ENCODE measurements around the gene RNF180. TPM values are rescaled to one million over a fixed set of nuclear protein-coding genes. Genes with fewer than 3 reads are reported as not detected.
A peak's percentile ranks its signal among the peaks of the same experiment; 100 is the strongest.

RNF180 gene
- total RNA-seq, 1 experiment from 2014 or later, result 7.8 TPM

GRCh38 chr5:64206653-64207052 lies 41.0 kb downstream of the RNF180 start:
- in situ Hi-C loops (cut with HindIII; ENCODE audit: low pct_unique_long_range_greater_than_20kb, low sequenced_read_pairs), result no loop called here
- H3K4me3 ChIP-seq (ENCODE audit: low read depth in 2 of 2, low read length in 2 of 2), result no peak overlapping the region
- no peaks in the 10 kb centered on the region for H3K27me3 ChIP-seq (ENCODE audit: control insufficient read depth, insufficient read depth, low read length)
- TF ChIP-seq CTCF (IDR thresholded peaks at IDR 0.05) (0 out of 2 replicates have a peak, but pooled peaks have one; percentile 5), SIN3A (IDR thresholded peaks at IDR 0.05; ENCODE audit: borderline replicate concordance, insufficient read depth, low read depth, low read length) (no peak)
- DNase-seq (ENCODE audit: low read depth, low spot score), result no peak
- H3K4me1 ChIP-seq (ENCODE audit: control insufficient read depth, insufficient read depth, low read length), result no peaks in the 10 kb centered on the region
- H3K27ac ChIP-seq (ENCODE audit: low read length), result no peak overlapping the region
- ATAC-seq, result no peak
- POLR2A ChIA-PET, result no interaction called here
- BruUV-seq (replicated peaks), result no TSS peak
- no peaks in the 10 kb centered on the region for H3K9me3 ChIP-seq (ENCODE audit: control insufficient read depth, insufficient read depth, low read depth, low read length)
- intact Hi-C loops (cut with micrococcal nuclease; ENCODE audit: unreplicated experiment), result loop anchor here (2.0 to 5.0 kb wide), 3 partner anchors 58 to 804 kb away; no protein-coding TSS in a partner anchor
- CTCF ChIA-PET, result no interaction called here
- no peaks in the 10 kb centered on the region for H3K36me3 ChIP-seq (ENCODE audit: control insufficient read depth, insufficient read depth, low read length)

GRCh38 chr5:64207978-64208377 lies 42.3 kb downstream of the RNF180 start:
- Histone ChIP-seq H3K27me3 (ENCODE audit: control insufficient read depth, insufficient read depth, low read length) (no peaks in the 10 kb centered on the region), H3K36me3 (ENCODE audit: control insufficient read depth, insufficient read depth, low read length) (no peaks in the 10 kb centered on the region), H3K9me3 (ENCODE audit: control insufficient read depth, insufficient read depth, low read depth, low read length) (no peaks in the 10 kb centered on the region), H3K4me1 (ENCODE audit: control insufficient read depth, insufficient read depth, low read length) (no peaks in the 10 kb centered on the region), H3K27ac (ENCODE audit: low read length) (no peak overlapping the region), H3K4me3 (ENCODE audit: low read depth in 2 of 2, low read length in 2 of 2) (no peak overlapping the region)
- in situ Hi-C loops (cut with HindIII; ENCODE audit: low pct_unique_long_range_greater_than_20kb, low sequenced_read_pairs) (no loop called here), intact Hi-C loops (cut with micrococcal nuclease; ENCODE audit: unreplicated experiment) (loop anchor here (2.0 to 5.0 kb wide), 3 partner anchors 59 to 806 kb away; no protein-coding TSS in a partner anchor)
- no peak for ATAC-seq
- ChIA-PET POLR2A (no interaction called here), CTCF (no interaction called here)
- no peak for DNase-seq (ENCODE audit: low read depth, low spot score)
- TF ChIP-seq TCF7L2 (IDR thresholded peaks at IDR 0.05; ENCODE audit: low read depth, low read length), result no peak
- TF ChIP-seq CTCF (IDR thresholded peaks at IDR 0.05), result peak; percentile 21; the same call in 1 of the 2 replicates
- BruUV-seq (replicated peaks), result no TSS peak

GRCh38 chr5:64209353-64209752 lies 43.7 kb downstream of the RNF180 start:
- no peaks in the 10 kb centered on the region for H3K36me3 ChIP-seq (ENCODE audit: control insufficient read depth, insufficient read depth, low read length)
- POLR2A ChIA-PET, result no interaction called here
- H3K4me1 ChIP-seq (ENCODE audit: control insufficient read depth, insufficient read depth, low read length), result no peaks in the 10 kb centered on the region
- H3K9me3 ChIP-seq (ENCODE audit: control insufficient read depth, insufficient read depth, low read depth, low read length), result no peaks in the 10 kb centered on the region
- TF ChIP-seq REST (IDR thresholded peaks at IDR 0.05; ENCODE audit: insufficient read depth in 1 of 2, low read depth in 2 of 2, low read length in 1 of 2), result no peak
- no peak overlapping the region for H3K27ac ChIP-seq (ENCODE audit: low read length)
- intact Hi-C loops (cut with micrococcal nuclease; ENCODE audit: unreplicated experiment) (loop anchor here (5.0 kb wide), 2 partner anchors 137 to 807 kb away; no protein-coding TSS in a partner anchor), in situ Hi-C loops (cut with HindIII; ENCODE audit: low pct_unique_long_range_greater_than_20kb, low sequenced_read_pairs) (no loop called here)
- CTCF ChIA-PET, result no interaction called here
- no peaks in the 10 kb centered on the region for H3K27me3 ChIP-seq (ENCODE audit: control insufficient read depth, insufficient read depth, low read length)
- no peak for ATAC-seq
- H3K4me3 ChIP-seq (ENCODE audit: low read depth in 2 of 2, low read length in 2 of 2), result no peak overlapping the region
- DNase-seq (ENCODE audit: low read depth, low spot score), result no peak
- no TSS peak for BruUV-seq (replicated peaks)

Measured in Panc1 (cell line).